ENCODE data around the gene PARD6B.
A peak's percentile ranks its signal among the peaks of the same experiment; 100 is the strongest.

PARD6B gene

GRCh38 chr20:50724112-50724725 lies 7.2 kb upstream of the PARD6B start:
- DNase-seq (ENCODE audit: low spot score) = no peak

- DNase-seq (ENCODE audit: low spot score) = peak; percentile 88
These were observed 6.3 kb upstream of the PARD6B start for GRCh38 chr20:50724851-50725723.

- DNase-seq (ENCODE audit: low spot score) = no peak
These were observed 5.7 kb upstream of the PARD6B start for GRCh38 chr20:50725724-50726005.

GRCh38 chr20:50726955-50727791 lies 4.2 kb upstream of the PARD6B start:
- DNase-seq (ENCODE audit: low spot score) = no peak

- no peak for DNase-seq (ENCODE audit: low spot score)
These were observed 3.4 kb upstream of the PARD6B start for GRCh38 chr20:50727792-50728485.

DNA sequence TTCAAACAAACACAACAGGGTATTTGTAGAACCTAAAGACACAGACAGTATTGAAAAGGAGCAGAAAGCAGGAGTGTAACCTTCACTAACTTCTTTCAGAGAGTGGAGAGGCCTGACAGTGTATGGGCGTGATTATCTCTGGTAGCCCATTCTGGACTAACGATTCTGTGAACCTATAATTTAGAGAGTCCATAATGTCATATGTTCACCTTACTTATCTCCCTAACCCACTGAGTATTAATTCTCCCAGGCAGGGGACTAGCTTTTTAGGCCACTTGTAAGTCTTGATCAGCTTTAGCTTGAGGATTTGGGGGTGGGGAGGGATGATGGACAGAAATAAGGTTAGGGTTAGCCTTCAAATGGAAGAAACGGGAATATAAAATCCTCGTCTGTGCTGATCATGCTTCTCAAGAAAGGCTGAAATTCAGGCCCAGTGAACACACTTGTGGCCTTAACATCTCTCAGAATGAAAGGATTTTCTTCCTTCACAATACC lies 2.8 kb upstream of the PARD6B start:
- DNase-seq (ENCODE audit: low spot score) = no peak

DNA sequence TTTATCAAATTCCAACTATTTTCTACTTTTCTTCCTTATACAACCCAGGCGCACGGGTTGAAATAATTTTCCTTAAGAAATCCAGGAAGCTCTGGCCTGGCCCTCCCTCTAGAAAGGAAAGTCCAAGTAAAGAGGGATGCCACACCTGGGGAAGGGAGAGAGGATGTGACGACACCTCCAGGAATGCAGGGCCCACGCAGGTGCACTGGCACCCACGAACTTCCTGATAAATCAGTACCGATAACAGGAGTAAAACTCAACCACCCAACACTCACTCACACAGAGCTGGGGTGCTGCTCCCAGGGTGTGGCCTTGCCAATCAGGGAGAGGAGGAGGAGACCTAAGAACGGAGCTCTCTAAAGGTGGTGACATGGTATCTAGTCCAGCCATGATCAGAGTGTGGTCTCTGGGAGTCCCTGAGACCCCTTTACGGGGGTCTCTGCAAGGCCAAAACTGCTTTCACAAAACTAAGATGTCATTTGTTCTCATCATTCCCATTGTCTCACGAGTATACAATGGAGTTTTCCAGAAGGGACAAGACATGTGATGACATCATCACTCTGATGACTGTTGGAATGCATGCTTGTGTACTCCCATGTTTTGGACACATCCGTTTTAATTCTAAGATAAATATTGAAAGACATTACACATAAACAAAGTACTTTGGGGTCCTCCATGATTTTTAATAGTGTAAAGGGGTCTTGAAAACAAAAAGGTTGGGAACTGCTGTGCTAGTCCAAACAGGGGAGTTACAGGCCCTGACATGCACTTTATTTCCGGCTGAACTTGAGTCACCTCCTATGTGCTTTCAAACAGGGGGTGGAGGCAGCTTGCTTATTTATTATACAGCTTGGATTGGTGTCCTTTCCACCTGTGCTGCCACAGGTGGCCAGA lies 2.2 kb upstream of the PARD6B start:
- DNase-seq (ENCODE audit: low spot score) = no peak

DNA sequence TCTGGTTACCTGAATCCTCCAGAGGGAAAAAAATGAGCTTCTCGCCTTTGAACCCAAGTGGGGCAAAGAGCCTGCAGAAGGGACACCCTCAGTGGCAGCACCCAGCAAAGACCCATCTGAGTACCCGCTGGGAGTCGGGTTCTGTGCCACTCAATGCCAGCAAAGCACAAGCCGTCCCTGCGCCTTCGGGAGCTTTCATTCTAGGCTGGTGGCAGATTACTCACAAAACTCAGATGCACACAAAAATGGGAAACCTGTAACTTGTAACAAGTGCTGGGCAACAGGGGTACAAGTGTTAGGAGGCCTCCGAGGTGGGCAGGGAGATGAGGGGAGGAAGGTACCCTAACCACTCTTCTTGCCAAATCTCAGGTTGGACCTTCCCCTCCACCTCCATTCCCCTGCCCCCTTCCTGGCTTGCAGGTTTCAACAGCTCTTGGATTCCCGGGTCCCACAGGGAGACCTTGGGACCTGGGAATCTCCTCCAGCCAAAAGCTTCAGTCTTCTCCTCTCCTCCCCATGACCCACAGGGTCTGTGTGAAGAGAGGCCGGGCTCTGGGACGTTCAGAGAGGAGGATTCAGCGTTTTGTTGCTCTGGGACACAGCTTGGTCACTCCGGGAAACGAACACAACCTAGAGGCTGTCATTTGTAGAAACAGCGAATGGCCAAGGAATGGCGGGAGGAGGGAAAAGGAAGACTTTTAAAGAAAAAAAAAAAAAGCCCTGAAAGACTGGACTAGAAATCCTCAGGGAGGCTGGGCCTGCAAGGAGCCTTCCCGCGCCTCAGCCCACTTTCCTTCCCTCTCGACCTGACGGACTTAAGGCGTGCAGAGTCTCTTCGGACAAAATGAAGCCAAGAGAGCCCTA lies 1.2 kb upstream of the PARD6B start:
- DNase-seq (ENCODE audit: low spot score) = peak; percentile 46

DNA sequence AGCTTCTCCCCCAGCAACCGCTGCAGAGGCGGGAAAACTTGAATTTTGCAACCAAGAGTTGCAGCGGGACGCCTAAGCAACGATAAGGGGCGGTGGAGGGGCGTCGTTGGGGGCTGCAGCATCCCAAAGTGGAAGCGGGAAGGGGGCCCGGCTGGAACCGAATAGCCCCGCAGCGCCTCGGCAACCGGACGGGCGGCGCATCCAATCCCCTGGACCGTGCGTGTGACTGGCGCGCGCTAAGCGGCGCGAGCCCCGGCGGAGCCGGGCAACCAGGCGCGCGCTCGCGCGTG lies 670 bp upstream of the PARD6B start:
- DNase-seq (ENCODE audit: low spot score) = no peak

GRCh38 chr20:50731930-50732690 lies 730 bp downstream of the PARD6B start:
- DNase-seq (ENCODE audit: low spot score) = no peak

DNA sequence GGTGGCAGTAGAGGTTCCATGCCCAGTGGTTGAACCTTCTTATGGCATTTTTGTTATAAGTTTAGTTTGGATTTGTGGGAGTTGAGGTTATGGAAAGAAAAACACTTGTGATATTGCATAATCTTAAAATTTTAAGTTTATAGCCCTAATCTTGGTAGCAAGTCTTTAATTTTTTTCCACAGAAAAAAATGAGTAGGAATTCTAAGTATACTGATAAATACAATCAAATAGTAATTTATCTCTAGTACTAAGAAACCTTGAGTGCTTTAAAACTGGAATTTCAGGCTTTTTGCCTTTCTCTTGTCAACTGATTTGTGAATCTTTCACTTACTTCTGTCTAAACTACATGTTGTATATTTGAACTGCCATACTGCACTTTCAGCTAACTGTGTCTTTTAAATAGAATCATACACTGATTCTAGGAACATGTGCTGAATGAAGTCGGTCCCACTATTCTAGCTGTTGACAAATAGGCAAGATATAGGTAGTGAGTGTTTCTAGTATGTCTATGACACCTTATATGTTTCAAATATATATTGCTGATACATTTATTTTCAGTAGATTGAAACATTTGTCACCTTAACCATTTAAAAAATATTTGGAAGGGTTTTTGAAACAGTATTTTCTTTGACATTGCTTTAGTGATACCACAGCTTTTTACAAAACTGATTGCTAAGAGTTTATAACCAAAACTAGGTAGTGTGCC lies 2.4 kb downstream of the PARD6B start:
- no peak for DNase-seq (ENCODE audit: low spot score)

DNA sequence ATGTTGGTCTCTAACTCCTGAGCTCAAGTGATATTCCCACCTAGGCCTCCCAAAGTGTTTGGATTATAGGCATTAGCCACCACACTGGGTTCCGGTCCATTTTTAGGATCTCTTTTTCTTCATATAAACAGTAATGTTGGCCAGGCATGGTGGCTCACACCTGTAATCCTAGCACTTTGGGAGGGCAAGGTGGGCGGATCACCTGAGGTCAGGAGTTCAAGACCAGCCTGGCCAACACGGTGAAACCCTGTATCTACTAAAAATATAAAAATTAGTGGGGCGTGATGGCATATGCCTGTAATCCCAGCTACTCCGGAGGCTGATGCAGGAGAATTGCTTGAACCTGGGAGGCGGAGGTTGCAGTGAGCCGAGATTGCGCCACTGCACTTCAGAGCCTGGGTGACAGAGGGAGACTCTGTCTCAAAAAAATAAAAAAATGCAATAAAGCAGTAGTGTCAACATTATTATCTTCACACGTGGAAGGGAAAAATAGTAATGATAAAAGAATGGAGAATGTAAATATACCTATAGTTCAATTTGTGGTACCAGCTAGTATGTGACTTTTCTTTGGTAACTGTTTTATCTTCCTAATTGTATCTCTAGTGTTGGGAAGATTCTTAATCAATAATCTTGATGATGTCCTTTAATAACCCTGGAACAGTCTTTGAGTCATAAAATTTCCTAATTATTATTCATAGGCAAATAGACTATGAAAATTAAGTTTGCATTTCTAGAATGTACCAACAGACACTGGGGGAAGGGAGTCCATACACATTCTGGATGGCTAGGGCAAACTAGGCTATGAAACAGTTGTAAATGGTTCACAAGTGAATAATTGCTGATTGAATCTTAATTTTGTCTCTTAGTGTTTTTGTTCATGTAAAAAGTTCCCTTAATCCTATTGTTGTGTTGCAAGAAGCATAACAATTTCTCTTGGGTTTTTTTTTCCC lies 3.6 kb downstream of the PARD6B start:
- DNase-seq (ENCODE audit: low spot score) = no peak

GRCh38 chr20:50735813-50736212 lies 4.4 kb downstream of the PARD6B start:
- DNase-seq (ENCODE audit: low spot score) = no peak

GRCh38 chr20:50737352-50737751 lies 6.0 kb downstream of the PARD6B start:
- DNase-seq (ENCODE audit: low spot score) = no peak

DNA sequence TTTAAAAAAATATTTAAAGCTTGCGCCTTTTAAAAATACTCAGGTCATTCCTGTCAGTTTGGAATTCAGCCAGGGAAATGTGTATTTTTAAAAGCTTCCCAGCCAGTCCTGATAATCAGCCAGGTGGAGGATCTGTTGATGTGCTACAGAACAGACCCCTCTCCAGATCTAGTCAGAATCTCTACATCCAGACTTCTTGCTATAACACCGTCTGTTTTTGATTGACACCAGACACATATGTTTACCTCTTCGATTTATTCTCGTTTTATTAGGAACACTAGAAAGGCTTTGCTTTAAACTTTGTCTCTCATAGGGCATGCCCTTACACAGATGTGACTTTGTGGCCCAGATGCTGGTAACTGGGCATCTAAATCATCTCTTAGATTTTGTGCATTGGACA lies 11.7 kb downstream of the PARD6B start:
- DNase-seq (ENCODE audit: low spot score) = no peak

DNA sequence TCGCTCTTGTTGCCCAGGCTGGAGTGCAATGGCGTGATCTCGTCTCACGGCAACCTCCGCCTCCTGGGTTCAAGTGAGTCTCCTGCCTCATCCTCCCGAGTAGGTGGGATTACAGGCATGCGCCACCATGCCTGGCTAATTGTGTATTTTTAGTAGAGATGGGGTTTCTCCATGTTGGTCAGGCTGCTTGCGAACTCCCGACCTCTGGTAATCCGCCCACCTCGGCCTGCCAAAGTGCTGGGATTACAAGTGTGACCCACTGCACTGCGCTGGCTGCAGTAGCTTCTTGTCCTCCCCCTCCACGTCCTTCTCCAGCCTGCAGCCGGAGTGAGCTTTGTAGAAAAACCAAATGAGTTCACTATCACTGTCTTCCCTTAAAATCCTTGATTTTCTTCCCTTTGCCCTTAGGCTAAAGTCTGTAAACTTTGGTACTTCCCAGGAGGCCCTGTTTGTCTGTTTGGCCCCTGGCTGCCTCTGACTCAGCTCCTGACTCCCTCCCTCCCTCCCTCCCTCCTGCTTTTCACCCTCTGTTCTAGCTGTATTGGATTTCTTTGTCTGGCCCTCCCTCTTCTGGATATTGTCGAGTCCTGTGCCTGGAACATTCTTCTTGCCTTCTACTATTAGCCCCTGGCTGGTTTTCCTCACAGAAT lies 12.9 kb downstream of the PARD6B start:
- peak; percentile 83 for DNase-seq (ENCODE audit: low spot score)

- no peak for DNase-seq (ENCODE audit: low spot score)
These were observed 14.3 kb downstream of the PARD6B start for GRCh38 chr20:50745634-50746137.
